ENCODE measurements around the gene BTLA.

BTLA gene

GRCh38 chr3:112460519-112461195 is 38.6 kb downstream of the BTLA start:
- no peaks in the 10 kb centered on the region for H4K20me1 ChIP-seq (ENCODE audit: insufficient read depth, low read length)
- H3K27ac ChIP-seq (ENCODE audit: low read length), result peak overlapping the region; percentile 83
- H3K4me2 ChIP-seq (ENCODE audit: low read depth, low read length), result peak overlapping the region; percentile 51

GRCh38 chr3:112459750-112460149 is 39.5 kb downstream of the BTLA start:
- TF ChIP-seq EZH2phosphoT487 (IDR thresholded peaks at IDR 0.05; ENCODE audit: low read length), result no peak
- TF ChIP-seq CTCF (IDR thresholded peaks at IDR 0.05; ENCODE audit: low read length), result no peak
- no peak for TF ChIP-seq EZH2 (optimal IDR thresholded peaks at IDR 0.05; ENCODE audit: low read depth, low read length)
- 0 out of 2 replicates have a peak overlapping the region, but pooled peaks have one; percentile 5 for H3K4me3 ChIP-seq (ENCODE audit: low read length)
- H3K9ac ChIP-seq (ENCODE audit: low read length), result peak overlapping the region; percentile 18; the same call in 1 of the 2 replicates
- no peaks in the 10 kb centered on the region for H3K36me3 ChIP-seq (replicated peaks; ENCODE audit: insufficient read depth, low read length)
- H3K9me2 ChIP-seq (replicated peaks; ENCODE audit: insufficient read depth, low read length), result no peaks in the 10 kb centered on the region
- DNase-seq, result peak; percentile 49
- H3K9me3 ChIP-seq (replicated peaks; ENCODE audit: insufficient read depth, low read length), result no peaks in the 10 kb centered on the region
- H3F3A ChIP-seq (ENCODE audit: insufficient read depth, low read length), result peaks cover 33% of the 10 kb centered on the region
- peaks cover 58% of the 10 kb centered on the region for H3K4me1 ChIP-seq (ENCODE audit: low read length)
- no peaks in the 10 kb centered on the region for H4K20me1 ChIP-seq (ENCODE audit: insufficient read depth, low read length)
- peak overlapping the region; percentile 83 for H3K27ac ChIP-seq (ENCODE audit: low read length)
- peak overlapping the region; percentile 20; the same call in 1 of the 2 replicates for H2AFZ ChIP-seq (ENCODE audit: low read length)
- no peaks in the 10 kb centered on the region for H3K27me3 ChIP-seq (replicated peaks; ENCODE audit: insufficient read depth, low read length)
- H3K79me2 ChIP-seq (ENCODE audit: low read length), result no peaks in the 10 kb centered on the region
- peak overlapping the region; percentile 51 for H3K4me2 ChIP-seq (ENCODE audit: low read depth, low read length)

More at GRCh38 chr3:112460519-112461195, 38.6 kb downstream of the BTLA start:
- Histone ChIP-seq H3K9me3 (replicated peaks; ENCODE audit: insufficient read depth, low read length) (no peaks in the 10 kb centered on the region), H3F3A (ENCODE audit: insufficient read depth, low read length) (peaks cover 35% of the 10 kb centered on the region), H3K4me3 (ENCODE audit: low read length) (no peak overlapping the region), H3K27me3 (replicated peaks; ENCODE audit: insufficient read depth, low read length) (no peaks in the 10 kb centered on the region), H3K4me1 (ENCODE audit: low read length) (peaks cover 67% of the 10 kb centered on the region), H2AFZ (ENCODE audit: low read length) (no peak overlapping the region), H3K9ac (ENCODE audit: low read length) (peak overlapping the region; percentile 18; the same call in 1 of the 2 replicates), H3K79me2 (ENCODE audit: low read length) (no peaks in the 10 kb centered on the region), H3K9me2 (replicated peaks; ENCODE audit: insufficient read depth, low read length) (no peaks in the 10 kb centered on the region), H3K36me3 (replicated peaks; ENCODE audit: insufficient read depth, low read length) (no peaks in the 10 kb centered on the region)
- TF ChIP-seq EZH2 (optimal IDR thresholded peaks at IDR 0.05; ENCODE audit: low read depth, low read length), result no peak
- TF ChIP-seq EZH2phosphoT487 (IDR thresholded peaks at IDR 0.05; ENCODE audit: low read length), result no peak
- TF ChIP-seq CTCF (IDR thresholded peaks at IDR 0.05; ENCODE audit: low read length), result no peak
- peak; percentile 84 for DNase-seq

- Histone ChIP-seq H3K4me1 (ENCODE audit: low read length) (peaks cover 32% of the 10 kb centered on the region), H3F3A (ENCODE audit: insufficient read depth, low read length) (peaks cover 21% of the 10 kb centered on the region), H3K27me3 (replicated peaks; ENCODE audit: insufficient read depth, low read length) (no peaks in the 10 kb centered on the region), H3K36me3 (replicated peaks; ENCODE audit: insufficient read depth, low read length) (no peaks in the 10 kb centered on the region), H3K27ac (ENCODE audit: low read length) (no peak overlapping the region), H3K79me2 (ENCODE audit: low read length) (no peaks in the 10 kb centered on the region), H3K4me2 (ENCODE audit: low read depth, low read length) (no peak overlapping the region), H3K9me2 (replicated peaks; ENCODE audit: insufficient read depth, low read length) (no peaks in the 10 kb centered on the region), H3K9me3 (replicated peaks; ENCODE audit: insufficient read depth, low read length) (no peaks in the 10 kb centered on the region), H2AFZ (ENCODE audit: low read length) (no peak overlapping the region), H3K9ac (ENCODE audit: low read length) (no peak overlapping the region), H4K20me1 (ENCODE audit: insufficient read depth, low read length) (no peaks in the 10 kb centered on the region), H3K4me3 (ENCODE audit: low read length) (no peak overlapping the region)
- no peak for DNase-seq
- no peak for TF ChIP-seq CTCF (IDR thresholded peaks at IDR 0.05; ENCODE audit: low read length)
- no peak for TF ChIP-seq EZH2phosphoT487 (IDR thresholded peaks at IDR 0.05; ENCODE audit: low read length)
Measured at GRCh38 chr3:112456147-112456546, 43.1 kb downstream of the BTLA start.
